ENCODE data around the gene TMBIM1.

Gene TMBIM1

Small RNA genes lying within 50 kb of the gene (small RNA-seq; reads per million reads assigned to genes)
- gene MIR6810 (ENCODE audit: insufficient read depth): 1.2 reads per million
